GM21619 (cell line): ENCODE results near the gene TRAPPC13.
"Not testable (repeated sequence)": the region's sequence is repeated elsewhere in the genome, so short reads cannot be mapped to it uniquely, and the experiment has no call there.

ENCODE experiments used
- ATAC-seq: cut with Tn5 transposase; IDR thresholded peaks from one replicate; pipeline ENCODE4 v1.9.1; 2021; ENCODE audit not compliant: unreplicated experiment

The TRAPPC13 gene

DNA sequence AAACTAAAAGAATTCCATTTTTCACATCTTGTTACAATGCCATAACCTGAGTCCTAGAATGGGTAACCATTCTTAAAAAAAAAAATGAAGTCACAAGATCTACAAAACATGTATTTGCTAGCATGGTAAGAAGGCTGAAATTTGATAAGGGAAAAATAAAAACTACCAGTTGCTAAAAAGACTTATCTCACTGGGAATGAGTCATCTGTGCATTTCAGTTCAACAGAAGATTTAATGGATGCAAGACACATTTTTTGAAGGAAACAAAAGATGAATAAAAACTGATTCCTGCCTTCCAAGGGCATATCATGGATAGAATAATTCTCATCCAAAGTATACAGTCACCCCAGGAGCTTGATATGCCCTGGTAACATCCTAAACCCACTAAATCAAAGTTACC lies 49.9 kb downstream of the TRAPPC13 start:
- ATAC-seq = no peak

DNA sequence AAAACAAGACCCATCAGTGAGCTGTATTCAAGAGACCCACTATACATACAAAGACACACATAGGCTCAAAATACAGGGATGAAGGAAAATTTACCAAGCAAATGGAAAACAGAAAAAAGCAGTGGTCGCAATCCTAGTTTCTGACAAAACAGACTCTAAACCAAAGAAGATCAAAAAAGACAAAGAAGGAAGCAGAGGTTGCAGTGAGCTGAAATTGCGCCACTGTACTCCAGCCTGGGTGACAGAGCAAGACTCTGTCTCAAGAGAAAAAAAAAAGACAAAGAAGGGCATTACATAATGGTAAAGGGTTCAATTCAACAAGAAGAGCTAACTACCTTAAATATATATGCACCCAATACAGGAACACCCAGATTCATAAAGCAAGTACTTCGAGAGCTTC lies 51.2 kb downstream of the TRAPPC13 start:
- not testable (repeated sequence) for ATAC-seq

DNA sequence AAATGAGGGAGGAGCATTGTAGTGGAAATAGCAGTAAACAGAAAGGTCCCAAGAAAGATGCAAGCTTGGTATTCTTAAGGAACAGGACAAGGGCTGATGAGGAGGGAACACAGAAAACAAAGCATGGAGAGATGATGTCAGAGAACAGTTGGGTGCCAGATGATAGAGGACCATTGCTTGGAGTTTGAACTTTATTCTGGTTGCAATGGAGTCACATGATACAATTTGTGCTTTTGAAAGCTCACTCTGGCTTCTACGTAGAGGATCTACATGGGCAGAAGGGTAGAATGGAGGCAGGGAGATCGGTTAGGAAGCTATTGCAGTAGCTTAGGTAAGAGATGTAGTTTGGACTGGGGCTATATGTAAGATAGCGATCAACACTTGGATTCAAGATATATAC lies 57.3 kb downstream of the TRAPPC13 start:
- ATAC-seq = no peak

DNA sequence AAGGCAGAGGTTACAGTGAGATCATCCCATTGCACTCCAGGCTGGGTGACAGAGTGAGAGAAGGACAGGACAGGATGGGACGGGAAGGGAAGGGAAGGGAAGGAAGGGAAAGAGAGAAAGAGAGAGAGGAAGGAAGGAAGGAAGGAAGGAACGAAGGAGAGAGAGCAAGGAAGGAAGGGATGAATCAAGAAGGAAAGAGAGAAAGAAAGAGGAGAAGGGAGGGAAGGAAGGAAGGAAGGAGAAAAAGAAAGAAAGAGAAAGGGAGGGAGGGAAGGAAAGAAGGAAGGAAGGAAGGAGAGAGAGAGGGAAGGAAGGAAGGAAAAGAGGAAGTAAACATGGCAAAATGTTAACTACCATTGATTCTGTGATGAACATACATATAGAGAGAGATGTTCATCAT lies 68.3 kb downstream of the TRAPPC13 start:
- no peak for ATAC-seq

GRCh38 chr5:65695162-65695755 lies 70.4 kb downstream of the TRAPPC13 start:
- no peak for ATAC-seq

- ATAC-seq = no peak
Observed at GRCh38 chr5:65695896-65696295, 71.1 kb downstream of the TRAPPC13 start.

DNA sequence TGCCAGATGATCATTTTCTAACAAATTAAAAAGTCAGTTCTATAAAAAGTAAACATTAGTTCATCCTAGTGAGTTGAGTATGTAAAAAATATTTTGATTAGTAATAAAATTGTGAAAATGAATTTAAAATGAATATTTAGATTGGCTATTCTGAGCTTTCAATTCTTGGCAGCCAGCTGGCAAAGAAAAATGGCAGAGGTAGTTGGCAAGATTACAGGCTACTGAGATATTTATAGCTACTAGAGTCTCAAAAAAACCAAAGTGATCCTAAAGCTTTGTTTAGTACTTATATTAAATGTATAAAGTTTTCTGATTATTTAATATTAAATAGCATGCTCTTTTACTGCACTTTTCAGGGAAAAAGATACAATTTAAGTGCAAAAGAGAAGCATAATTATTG lies 72.1 kb downstream of the TRAPPC13 start:
- ATAC-seq = no peak

DNA sequence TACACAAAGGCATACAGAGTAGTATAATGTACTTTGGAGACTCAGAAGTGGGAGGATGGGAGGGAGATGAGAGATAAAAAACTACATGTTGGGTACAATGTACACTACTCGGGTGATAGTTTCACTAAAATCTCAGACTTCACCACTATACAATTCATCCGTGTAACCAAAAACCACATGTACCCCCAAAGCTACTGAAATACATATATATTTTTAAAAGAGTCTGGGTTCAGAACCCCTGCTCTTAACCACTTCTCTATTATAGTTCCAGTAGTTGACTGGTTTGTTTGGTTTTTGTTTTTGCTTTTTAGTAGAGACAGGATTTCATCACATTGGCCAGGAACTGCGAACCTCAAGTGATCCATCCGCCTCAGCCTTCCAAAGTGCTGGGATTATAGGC lies 74.5 kb downstream of the TRAPPC13 start:
- no peak for ATAC-seq

DNA sequence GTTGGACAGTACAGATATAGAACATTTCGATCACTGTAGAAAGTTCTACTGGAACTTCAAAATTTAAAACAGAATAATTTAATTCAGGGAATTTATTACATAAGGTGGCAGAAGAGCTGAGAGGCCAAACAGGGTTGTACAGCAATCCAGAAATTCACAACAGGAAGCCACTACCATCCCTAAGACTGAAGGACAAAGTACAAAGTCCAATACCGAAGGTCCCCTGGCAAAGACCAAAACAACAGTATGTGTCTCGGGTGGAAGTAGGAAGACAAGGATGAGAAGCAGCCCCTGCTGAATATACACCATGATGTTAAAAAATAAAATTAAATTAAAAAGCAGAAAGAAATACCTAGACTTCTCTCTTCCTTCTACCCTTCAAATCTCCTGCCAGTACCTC lies 77.2 kb downstream of the TRAPPC13 start:
- ATAC-seq = no peak

DNA sequence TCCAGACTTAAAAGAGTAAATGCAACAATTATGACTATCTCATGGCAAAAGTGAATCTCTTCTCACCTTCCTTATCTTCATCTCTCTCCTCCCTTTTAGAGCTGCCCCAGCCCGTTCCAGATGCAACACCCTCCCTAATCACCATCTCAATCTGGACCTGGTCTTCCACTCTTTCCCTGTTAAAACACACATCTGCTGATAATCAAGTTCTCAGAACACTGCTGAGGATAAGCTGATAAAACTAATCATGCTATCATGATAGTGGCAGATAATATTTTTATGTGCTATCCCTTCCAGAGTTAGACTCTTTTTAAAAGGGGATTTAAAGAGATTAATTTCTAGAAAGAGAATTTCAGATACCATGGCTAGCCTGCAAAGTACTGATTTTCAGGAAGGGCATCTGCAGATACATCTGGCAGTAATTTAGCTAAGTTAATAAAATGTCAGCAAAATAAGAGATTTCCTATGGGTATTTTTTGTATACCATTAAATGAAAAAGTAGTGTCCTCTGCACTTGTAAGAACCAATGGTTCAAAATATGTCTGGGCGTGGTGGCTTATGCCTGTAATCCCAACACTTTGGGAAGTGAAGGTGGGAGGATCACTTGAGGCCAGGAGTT lies 79.9 kb downstream of the TRAPPC13 start:
- no peak for ATAC-seq

- no peak for ATAC-seq
Observed at GRCh38 chr5:65707663-65708062, 82.8 kb downstream of the TRAPPC13 start.

- ATAC-seq = no peak
Observed at GRCh38 chr5:65708145-65708544, 83.3 kb downstream of the TRAPPC13 start.
